GM20000 (cell line): ENCODE results near the gene ASS1.

ENCODE experiments used
- DNase-seq: peaks from one replicate; pipeline ENCODE4 v3.0.0; 2012; ENCODE audit warnings: low spot score
- TF ChIP-seq, protein P1 (sequence below): IDR thresholded peaks from 2 replicates; pipeline ENCODE4 v1.5.1; 2012; ENCODE audit warnings: mild to moderate bottlenecking, control low read depth; ENCODE audit errors: extremely low read depth, missing control alignments

ASS1 gene

DNA sequence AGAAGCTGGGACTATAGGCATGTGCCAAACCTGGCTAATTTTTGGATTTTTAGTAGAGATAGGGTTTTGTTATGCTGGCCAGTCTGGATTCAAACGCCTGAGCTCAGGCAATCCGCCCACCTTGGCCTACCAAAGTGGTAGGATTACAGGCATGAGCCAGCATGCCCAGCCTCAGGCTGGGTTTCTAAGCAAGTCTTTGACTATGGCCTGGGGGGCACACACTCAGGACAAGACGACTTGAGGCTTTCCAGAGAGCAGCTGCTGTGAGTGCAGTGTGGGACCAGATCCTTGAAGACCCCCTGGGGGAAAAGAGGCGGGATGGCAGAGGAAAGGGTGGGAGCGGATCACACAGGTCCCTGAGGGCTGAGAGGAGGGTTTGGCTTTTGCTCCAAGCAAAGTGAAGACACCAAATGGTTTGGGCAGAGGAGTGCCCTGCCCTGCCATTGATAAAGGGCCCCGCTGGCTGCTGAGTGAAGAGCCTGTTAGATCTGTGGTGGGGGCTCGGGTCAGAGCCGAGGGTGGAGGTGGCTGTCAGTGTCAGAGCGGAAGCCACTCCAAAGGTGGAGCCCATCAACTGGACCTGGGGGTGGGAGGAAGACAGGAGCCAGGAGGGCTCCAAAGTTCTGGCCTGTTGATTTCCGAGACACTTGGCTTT, 87.8 kb downstream of the ASS1 start:
- TF ChIP-seq, protein P1, sequence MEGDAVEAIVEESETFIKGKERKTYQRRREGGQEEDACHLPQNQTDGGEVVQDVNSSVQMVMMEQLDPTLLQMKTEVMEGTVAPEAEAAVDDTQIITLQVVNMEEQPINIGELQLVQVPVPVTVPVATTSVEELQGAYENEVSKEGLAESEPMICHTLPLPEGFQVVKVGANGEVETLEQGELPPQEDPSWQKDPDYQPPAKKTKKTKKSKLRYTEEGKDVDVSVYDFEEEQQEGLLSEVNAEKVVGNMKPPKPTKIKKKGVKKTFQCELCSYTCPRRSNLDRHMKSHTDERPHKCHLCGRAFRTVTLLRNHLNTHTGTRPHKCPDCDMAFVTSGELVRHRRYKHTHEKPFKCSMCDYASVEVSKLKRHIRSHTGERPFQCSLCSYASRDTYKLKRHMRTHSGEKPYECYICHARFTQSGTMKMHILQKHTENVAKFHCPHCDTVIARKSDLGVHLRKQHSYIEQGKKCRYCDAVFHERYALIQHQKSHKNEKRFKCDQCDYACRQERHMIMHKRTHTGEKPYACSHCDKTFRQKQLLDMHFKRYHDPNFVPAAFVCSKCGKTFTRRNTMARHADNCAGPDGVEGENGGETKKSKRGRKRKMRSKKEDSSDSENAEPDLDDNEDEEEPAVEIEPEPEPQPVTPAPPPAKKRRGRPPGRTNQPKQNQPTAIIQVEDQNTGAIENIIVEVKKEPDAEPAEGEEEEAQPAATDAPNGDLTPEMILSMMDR: no peak

DNA sequence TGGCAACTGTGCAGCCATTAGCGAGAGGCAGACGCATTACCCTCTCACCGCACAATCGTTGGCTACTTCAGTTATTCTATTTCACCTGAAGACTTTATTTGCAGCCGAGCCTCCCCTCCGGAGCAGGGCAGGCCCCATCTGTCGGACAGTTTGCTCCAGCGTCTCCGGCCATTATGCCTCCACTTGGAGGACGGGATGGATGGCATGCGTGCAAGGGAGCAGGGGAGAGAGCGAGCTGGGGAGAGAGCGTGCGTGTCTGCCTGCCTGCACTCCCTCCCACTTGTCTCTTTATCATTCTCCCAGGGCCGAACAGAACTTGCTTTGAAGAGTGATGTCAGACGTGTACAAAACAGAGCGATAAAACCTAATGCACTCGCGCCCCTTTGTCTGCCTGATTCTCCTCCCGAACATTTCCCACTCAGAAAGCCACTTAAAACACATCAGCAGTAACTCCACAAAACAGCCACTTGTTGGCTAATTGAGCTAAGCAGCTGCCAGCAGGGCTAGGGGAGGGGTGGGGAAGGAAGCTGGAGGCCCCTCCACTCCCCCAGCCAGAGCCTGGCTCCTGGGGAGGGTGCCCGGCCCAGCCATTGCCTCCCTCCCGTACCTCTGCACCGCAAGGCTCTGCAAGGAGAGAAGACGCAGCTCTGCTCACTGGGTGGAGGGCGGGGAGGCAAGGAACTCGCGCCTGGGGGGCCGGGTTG, 91.2 kb downstream of the ASS1 start:
- TF ChIP-seq, protein P1: no peak
- no peak for DNase-seq

More for the DNA sequence above, 87.8 kb downstream of the ASS1 start:
- DNase-seq: no peak

DNA sequence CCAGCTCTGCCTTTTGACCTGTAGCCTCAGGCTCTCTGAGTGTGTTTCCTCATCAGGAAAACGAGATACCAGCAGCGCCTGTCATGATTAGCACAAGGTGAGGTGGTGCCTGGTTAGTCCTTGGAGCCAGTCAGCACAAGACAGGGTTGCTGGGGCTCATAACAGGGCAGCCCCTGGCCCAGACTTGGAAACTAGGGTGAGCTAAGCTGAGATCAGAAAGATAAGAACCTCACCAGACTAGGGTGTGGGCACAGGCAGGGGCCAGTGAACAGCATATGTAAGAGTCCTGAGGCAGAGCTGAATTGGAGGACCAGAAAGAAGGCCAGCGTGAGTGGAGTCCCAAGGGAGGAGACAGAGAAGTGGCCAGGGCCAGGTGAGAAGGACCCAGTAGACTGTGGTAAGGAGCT, 91.9 kb downstream of the ASS1 start:
- no peak for DNase-seq
- TF ChIP-seq, protein P1: no peak

DNA sequence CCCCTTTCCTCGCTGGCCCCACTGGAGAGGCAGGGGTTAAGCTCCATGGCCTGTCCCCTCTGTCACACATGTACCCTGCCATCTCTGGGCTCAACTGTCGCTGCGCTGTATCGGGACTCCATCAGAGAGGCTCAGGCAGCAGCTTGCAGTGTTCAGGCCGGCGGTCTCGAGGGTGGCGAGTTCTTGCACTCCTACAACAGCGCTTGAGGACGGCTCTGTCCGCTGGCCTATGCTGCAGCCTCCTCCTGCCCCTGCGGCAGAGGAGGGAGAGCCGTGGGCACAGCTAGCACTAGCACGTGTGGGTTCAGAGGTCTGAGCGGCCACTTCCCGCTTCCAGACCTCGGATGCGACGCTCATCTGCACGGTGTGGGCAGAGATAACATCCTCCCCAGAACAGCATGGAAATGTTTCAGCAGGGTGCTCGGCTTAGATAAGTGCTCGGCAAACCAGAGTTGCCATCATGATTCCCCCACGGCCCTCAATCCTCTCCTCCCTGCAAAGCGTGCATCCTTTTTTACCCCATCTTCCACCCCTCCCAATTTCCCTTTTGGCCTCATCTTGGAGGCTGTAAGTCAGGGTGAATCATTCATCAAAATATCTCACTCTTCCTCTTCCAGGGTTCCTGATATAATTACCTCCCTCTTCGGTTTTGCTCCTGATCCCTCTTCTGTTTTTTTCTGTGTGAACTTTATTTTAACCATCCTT, 92.7 kb downstream of the ASS1 start:
- DNase-seq: no peak
- TF ChIP-seq, protein P1: no peak

DNA sequence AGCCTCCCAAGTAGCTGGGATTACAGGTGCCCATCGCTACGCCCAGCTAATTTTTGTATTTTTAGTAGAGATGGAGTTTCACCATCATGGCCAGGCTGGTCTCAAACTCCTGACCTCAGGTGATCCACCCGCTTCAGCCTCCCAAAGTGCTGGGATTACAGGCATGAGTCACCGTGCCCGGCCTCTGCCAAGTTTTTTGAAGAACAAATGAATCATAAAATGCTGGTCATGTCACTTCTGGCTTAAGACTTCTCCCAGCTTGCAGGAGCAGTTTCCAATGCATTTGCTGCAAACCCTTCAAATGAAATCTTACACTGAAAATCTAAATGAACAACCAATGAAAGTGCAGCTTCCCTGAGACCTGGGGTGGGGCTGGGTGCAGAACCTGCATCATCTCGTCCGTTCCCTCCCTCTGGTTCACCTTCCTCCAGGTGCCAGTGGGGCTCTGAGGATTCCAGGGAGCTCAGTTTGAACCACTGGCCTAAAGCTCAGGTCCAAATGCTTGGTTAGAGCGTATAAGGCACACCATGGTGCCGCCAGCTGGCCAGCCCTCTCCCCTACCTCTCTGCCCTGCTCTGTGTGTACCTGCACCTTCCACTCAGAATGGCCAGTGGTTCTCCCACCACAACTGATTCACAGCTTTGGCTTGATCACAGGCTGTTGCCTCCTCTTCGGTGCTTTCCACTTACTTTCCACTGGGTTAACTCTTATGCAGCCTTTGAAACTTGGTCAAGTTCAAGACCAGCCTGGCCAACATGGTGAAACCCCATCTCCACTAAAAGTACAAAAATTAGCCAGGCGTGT, 94.9 kb downstream of the ASS1 start:
- no peak for DNase-seq
- TF ChIP-seq, protein P1: no peak

DNA sequence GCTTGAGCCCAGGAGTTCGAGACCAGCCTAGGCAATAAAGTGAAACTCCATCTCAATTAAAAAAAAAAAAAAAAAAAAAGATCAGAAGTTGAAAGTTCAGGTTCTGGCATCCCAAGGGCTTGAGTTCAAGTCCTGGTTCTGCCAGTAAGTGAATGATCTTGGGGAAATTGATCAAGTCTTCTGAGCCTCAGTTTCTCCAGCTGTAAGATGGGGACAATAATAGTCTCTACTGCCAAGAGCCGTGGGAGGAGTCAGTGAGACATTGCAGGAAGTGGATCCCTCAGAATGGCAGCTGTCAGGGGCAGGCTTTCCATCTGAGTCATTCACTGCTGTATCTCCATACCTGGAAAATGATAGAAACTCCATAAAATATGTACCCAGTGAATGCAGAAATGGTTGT, 96.8 kb downstream of the ASS1 start:
- no peak for DNase-seq
- TF ChIP-seq, protein P1: no peak
